GM19025 (cell line): Measurements from ENCODE around the gene CNFN.
"Not testable (repeated sequence)": the region's sequence is repeated elsewhere in the genome, so short reads cannot be mapped to it uniquely, and the experiment has no call there.

Experiments used
- ATAC-seq: cut with Tn5 transposase; IDR thresholded peaks from one replicate; pipeline ENCODE4 v1.9.1; 2021; ENCODE audit warnings: mild to moderate bottlenecking, low read depth, moderate library complexity; ENCODE audit not compliant: unreplicated experiment

CNFN gene

GRCh38 chr19:42352301-42353259 lies 37.5 kb downstream of the CNFN start:
- ATAC-seq, result no peak

- no peak for ATAC-seq
Measured at GRCh38 chr19:42351079-42351735, 38.9 kb downstream of the CNFN start.

- no peak for ATAC-seq
Measured at GRCh38 chr19:42350417-42350816, 39.7 kb downstream of the CNFN start.

- no peak for ATAC-seq
Measured at GRCh38 chr19:42349378-42350107, 40.6 kb downstream of the CNFN start.

GRCh38 chr19:42348211-42348610 lies 41.9 kb downstream of the CNFN start:
- ATAC-seq, result no peak

GRCh38 chr19:42345191-42345812 lies 44.8 kb downstream of the CNFN start:
- ATAC-seq, result no peak

- no peak for ATAC-seq
Measured at GRCh38 chr19:42344336-42344893, 45.7 kb downstream of the CNFN start.

- no peak for ATAC-seq
Measured at GRCh38 chr19:42343344-42344110, 46.6 kb downstream of the CNFN start.

- not testable (repeated sequence) for ATAC-seq
Measured at GRCh38 chr19:42339922-42340321, 50.2 kb downstream of the CNFN start.

- ATAC-seq, result not testable (repeated sequence)
Measured at GRCh38 chr19:42339126-42339860, 50.8 kb downstream of the CNFN start.
